Effector memory CD4-positive, alpha-beta T cell (primary cell): Measurements from ENCODE around the gene ZNF8.
A peak's percentile ranks its signal among the peaks of the same experiment; 100 is the strongest.
"Not testable (repeated sequence)": the region's sequence is repeated elsewhere in the genome, so short reads cannot be mapped to it uniquely, and the experiment has no call there.

Source experiments
- DNase-seq, 3 donors: peaks; one replicate each; pipeline ENCODE4 v3.0.0-alpha.2; 2020
- H3K27ac ChIP-seq: 2 replicates; pipeline ENCODE4 v1.7.0; 2013; ENCODE audit warnings: mild to moderate bottlenecking, low read length, moderate library complexity; ENCODE audit not compliant: insufficient read depth, poor library complexity, severe bottlenecking
- H3K27me3 ChIP-seq: replicated peaks from 2 replicates; pipeline ENCODE4 v1.7.0; 2013; ENCODE audit warnings: mild to moderate bottlenecking, low read length; ENCODE audit not compliant: insufficient read depth, control insufficient read depth, poor library complexity, severe bottlenecking
- H3K36me3 ChIP-seq: 2 replicates; pipeline ENCODE4 v1.7.0; 2013; ENCODE audit warnings: mild to moderate bottlenecking, low read length, moderate library complexity; ENCODE audit not compliant: control insufficient read depth, insufficient read depth
- H3K4me1 ChIP-seq: 2 replicates; pipeline ENCODE4 v1.7.0; 2013; ENCODE audit warnings: low read length, mild to moderate bottlenecking; ENCODE audit not compliant: control insufficient read depth, insufficient read depth, poor library complexity, severe bottlenecking
- H3K4me3 ChIP-seq: 2 replicates; pipeline ENCODE4 v1.7.0; 2013; ENCODE audit warnings: low read length, low read depth, mild to moderate bottlenecking; ENCODE audit not compliant: insufficient read depth, poor library complexity, severe bottlenecking
- H3K9me3 ChIP-seq: 2 replicates; pipeline ENCODE4 v1.7.0; 2013; ENCODE audit warnings: mild to moderate bottlenecking, low read length, moderate library complexity; ENCODE audit not compliant: control insufficient read depth

Gene ZNF8

DNA sequence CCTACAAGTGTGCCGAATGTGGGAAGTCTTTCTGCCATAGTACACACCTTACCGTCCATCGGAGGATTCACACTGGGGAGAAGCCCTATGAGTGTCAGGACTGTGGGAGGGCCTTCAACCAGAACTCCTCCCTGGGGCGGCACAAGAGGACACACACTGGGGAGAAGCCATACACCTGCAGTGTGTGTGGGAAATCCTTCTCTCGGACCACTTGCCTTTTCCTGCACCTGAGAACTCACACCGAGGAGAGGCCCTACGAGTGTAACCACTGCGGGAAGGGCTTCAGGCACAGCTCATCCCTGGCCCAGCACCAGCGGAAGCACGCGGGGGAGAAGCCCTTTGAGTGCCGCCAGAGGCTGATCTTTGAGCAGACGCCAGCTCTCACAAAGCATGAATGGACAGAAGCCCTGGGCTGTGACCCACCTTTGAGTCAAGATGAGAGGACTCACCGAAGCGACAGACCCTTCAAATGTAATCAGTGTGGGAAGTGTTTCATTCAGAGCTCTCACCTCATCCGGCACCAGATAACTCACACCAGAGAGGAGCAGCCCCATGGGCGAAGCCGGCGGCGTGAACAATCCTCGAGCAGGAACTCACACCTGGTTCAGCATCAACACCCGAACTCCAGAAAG is 16.1 kb downstream of the ZNF8 start:
- Histone ChIP-seq H3K27me3 (no peaks in the 10 kb centered on the region), H3K9me3 (peaks cover 12% of the 10 kb centered on the region), H3K36me3 (peaks cover 46% of the 10 kb centered on the region), H3K4me3 (no peak overlapping the region), H3K4me1 (no peaks in the 10 kb centered on the region), H3K27ac (no peak overlapping the region)
- no peak for DNase-seq

DNA sequence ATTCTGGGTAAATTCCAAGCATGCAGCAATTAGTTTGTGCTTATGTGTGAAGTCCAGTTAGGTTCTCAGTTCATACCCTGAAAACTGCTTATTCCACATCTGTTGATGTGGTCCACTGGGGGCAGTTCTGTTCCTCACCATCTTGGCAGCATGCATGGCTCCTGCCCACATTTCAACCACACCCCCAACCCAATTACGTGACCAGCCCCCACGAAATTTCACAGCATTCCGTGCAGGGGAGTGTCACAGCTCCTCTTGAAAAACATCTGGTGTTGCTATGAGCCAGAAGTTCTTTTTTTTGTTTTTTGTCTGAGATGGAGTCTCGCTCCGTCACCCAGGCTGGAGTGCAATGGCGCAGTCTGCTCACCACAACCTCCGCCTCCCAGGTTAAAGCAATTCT is 17.3 kb downstream of the ZNF8 start:
- peaks cover 12% of the 10 kb centered on the region for H3K9me3 ChIP-seq
- H3K4me1 ChIP-seq, result no peaks in the 10 kb centered on the region
- DNase-seq, result no peak
- no peaks in the 10 kb centered on the region for H3K27me3 ChIP-seq
- H3K27ac ChIP-seq, result no peak overlapping the region
- peaks cover 43% of the 10 kb centered on the region for H3K36me3 ChIP-seq
- no peak overlapping the region for H3K4me3 ChIP-seq

DNA sequence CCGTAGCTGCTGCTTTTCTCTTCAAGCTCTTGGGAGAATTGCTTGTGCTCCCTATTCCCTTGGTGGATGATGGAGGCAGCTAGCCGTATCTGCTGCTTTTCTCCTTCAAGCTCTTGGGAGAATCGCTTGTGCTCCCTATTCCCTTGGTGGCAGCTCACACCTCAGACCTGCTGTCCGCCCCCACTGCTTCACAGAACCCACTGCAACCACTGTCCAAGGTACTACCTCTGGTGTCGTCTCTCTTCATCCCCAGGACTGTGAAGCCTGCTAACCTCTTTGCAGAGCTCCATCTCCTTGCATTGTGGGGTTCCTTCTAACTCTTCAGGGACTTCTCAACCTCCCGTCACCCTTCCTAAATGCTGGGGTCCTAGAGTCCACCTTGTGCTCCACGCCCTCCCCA is 21.9 kb downstream of the ZNF8 start:
- Histone ChIP-seq H3K4me3 (no peak overlapping the region), H3K4me1 (no peaks in the 10 kb centered on the region), H3K36me3 (peaks cover 4% of the 10 kb centered on the region), H3K27ac (no peak overlapping the region), H3K27me3 (no peaks in the 10 kb centered on the region), H3K9me3 (no peaks in the 10 kb centered on the region)
- no peak for DNase-seq

DNA sequence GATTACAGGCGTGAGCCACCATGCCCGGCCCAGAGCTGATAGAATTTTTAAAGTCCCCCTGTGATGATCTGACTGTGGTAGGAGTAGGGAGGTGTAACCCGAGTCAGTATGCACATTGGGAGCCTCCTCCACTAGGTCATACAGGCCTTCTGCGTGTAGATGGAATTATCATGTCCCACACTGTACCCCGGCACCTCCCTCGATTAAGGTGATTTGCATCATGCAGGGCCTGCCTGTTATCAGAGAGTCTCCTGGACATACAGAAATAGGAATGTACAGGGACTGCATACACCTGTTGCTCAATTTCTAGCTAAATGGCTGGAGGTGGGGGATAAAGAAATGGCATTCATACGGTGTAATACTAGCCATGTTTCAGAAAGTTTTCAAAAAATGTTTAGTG is 25.5 kb downstream of the ZNF8 start:
- no peak overlapping the region for H3K4me3 ChIP-seq
- no peaks in the 10 kb centered on the region for H3K27me3 ChIP-seq
- H3K4me1 ChIP-seq, result no peaks in the 10 kb centered on the region
- H3K9me3 ChIP-seq, result no peaks in the 10 kb centered on the region
- peak overlapping the region; percentile 88 for H3K27ac ChIP-seq
- peaks cover 21% of the 10 kb centered on the region for H3K36me3 ChIP-seq
- no peak for DNase-seq

- Histone ChIP-seq H3K4me1 (no peaks in the 10 kb centered on the region), H3K4me3 (peak overlapping the region; percentile 79), H3K27me3 (no peaks in the 10 kb centered on the region), H3K9me3 (no peaks in the 10 kb centered on the region), H3K36me3 (peaks cover 22% of the 10 kb centered on the region), H3K27ac (peak overlapping the region; percentile 88)
- DNase-seq, result no peak
Observed at GRCh38 chr19:58304748-58305064, 26.0 kb downstream of the ZNF8 start.

GRCh38 chr19:58305065-58305931 is 26.5 kb downstream of the ZNF8 start, which contains the start of gene ERVK3-1:
Gene ERVK3-1 (plus strand): TSS chr19:58305377. CDS start chr19:58312169, 6,792 bp downstream.
- Histone ChIP-seq H3K4me3 (peak within 1 kb of the TSS; percentile 79), H3K4me1 (no peaks in the 10 kb centered on the region), H3K27ac (peak within 1 kb of the TSS; percentile 88), H3K27me3 (no peaks in the 10 kb centered on the region), H3K36me3 (peaks cover 18% of the 10 kb centered on the region), H3K9me3 (no peaks in the 10 kb centered on the region)
- peak; percentile 89 to 94 (median 91) for DNase-seq

DNA sequence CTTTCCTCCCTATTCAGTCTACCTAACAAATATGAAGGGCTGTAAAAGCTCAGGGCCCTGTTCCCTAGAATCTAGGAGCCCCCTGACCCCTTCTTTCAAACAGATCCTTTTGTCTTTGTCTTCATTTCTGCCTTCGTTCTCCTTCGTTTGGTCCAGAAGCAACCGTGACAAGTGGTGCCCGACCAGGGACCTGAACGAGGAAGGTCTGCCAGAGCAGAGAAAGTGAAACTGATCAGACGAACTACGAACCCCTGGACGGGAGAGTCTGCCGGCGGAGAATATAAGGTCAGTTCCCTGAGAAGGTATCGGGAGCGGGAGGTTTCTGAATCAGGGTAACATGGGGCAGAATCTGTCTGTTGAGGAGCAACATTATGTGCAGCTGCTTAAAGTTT is 27.2 kb downstream of the ZNF8 start:
- no peak for DNase-seq
- H3K4me3 ChIP-seq, result peak overlapping the region; percentile 79
- peak overlapping the region; percentile 88 for H3K27ac ChIP-seq
- H3K4me1 ChIP-seq, result no peaks in the 10 kb centered on the region
- no peaks in the 10 kb centered on the region for H3K27me3 ChIP-seq
- H3K9me3 ChIP-seq, result no peaks in the 10 kb centered on the region
- H3K36me3 ChIP-seq, result peaks cover 18% of the 10 kb centered on the region

GRCh38 chr19:58307736-58308135 is 29.0 kb downstream of the ZNF8 start:
- no peak for DNase-seq
- Histone ChIP-seq H3K27me3 (no peaks in the 10 kb centered on the region), H3K4me1 (no peaks in the 10 kb centered on the region), H3K9me3 (no peaks in the 10 kb centered on the region), H3K4me3 (no peak overlapping the region), H3K36me3 (peaks cover 33% of the 10 kb centered on the region), H3K27ac (no peak overlapping the region)

- not testable (repeated sequence) for H3K9me3 ChIP-seq, H3K4me3 ChIP-seq, H3K27ac ChIP-seq, H3K4me1 ChIP-seq, H3K27me3 ChIP-seq, DNase-seq
- peaks cover 61% of the 10 kb centered on the region for H3K36me3 ChIP-seq
Observed at GRCh38 chr19:58310685-58311084, 31.9 kb downstream of the ZNF8 start.

GRCh38 chr19:58311345-58311865 is 32.6 kb downstream of the ZNF8 start:
- no peak overlapping the region for H3K27ac ChIP-seq
- H3K27me3 ChIP-seq, result no peaks in the 10 kb centered on the region
- no peaks in the 10 kb centered on the region for H3K9me3 ChIP-seq
- H3K4me1 ChIP-seq, result no peaks in the 10 kb centered on the region
- H3K4me3 ChIP-seq, result no peak overlapping the region
- DNase-seq, result no peak
- H3K36me3 ChIP-seq, result peaks cover 61% of the 10 kb centered on the region
